H1 (cell line): ENCODE results near the gene PLCB2. TPM values are rescaled to one million over a fixed set of nuclear protein-coding genes. Genes with fewer than 3 reads are reported as not detected.
A peak's percentile ranks its signal among the peaks of the same experiment; 100 is the strongest.

ENCODE experiments used
- CTCF ChIA-PET: fragments of 300-600 bp; sonication (Branson Sonifier 250); formaldehyde crosslinking; loops from one replicate; lab custom pipeline; 2021; ENCODE audit not compliant: partially characterized antibody; lab: Charles Lee
- POLR2A ChIA-PET: fragments of 300-600 bp; sonication (Branson Sonifier 250); formaldehyde crosslinking; loops from one replicate; lab custom pipeline; 2021; ENCODE audit warnings: inconsistent platforms; ENCODE audit not compliant: partially characterized antibody; lab: Charles Lee
- DNase-seq, 2 experiments: peaks; one replicate each; pipeline versions ENCODE4 v3.0.0 to v3.0.0-alpha.2; 2010 to 2022; ENCODE audit warnings: low spot score in 2 of 2, low read depth in 1 of 2, mixed read lengths in 1 of 2
- FAIRE-seq: peaks from 2 replicates; lab custom pipeline; 2011; peaks lifted over from hg19 to GRCh38; lab: Jason Lieb, UNC
- H2AFZ ChIP-seq: 2 replicates; pipeline ENCODE4 v1.8.1; 2012; ENCODE audit warnings: low read length, inconsistent platforms
- H2AK5ac ChIP-seq: 2 replicates; pipeline ENCODE4 v1.6.1; 2013; ENCODE audit warnings: low read depth, low read length
- H2BK120ac ChIP-seq: replicated peaks from 2 replicates; pipeline ENCODE3; 2013; ENCODE audit warnings: low read depth, low read length, inconsistent platforms
- H2BK12ac ChIP-seq: 2 replicates; pipeline ENCODE4 v1.6.1; 2013; ENCODE audit warnings: low read depth, low read length
- H2BK15ac ChIP-seq: 2 replicates; pipeline ENCODE4 v1.6.1; 2013; ENCODE audit warnings: low read length
- H2BK20ac ChIP-seq: 2 replicates; pipeline ENCODE4 v1.6.1; 2013; ENCODE audit warnings: low read length
- H2BK5ac ChIP-seq: 2 replicates; pipeline ENCODE4 v1.6.1; 2013; ENCODE audit warnings: low read depth, low read length
- H3K14ac ChIP-seq: 2 replicates; pipeline ENCODE4 v1.6.1; 2013; ENCODE audit warnings: inconsistent platforms; ENCODE audit not compliant: insufficient read length
- H3K18ac ChIP-seq: 2 replicates; pipeline ENCODE4 v1.6.1; 2013; ENCODE audit warnings: low read length; ENCODE audit errors: extremely low read depth
- H3K23ac ChIP-seq: 2 replicates; pipeline ENCODE4 v1.6.1; 2013; ENCODE audit warnings: inconsistent platforms; ENCODE audit not compliant: insufficient read length
- H3K23me2 ChIP-seq: 2 replicates; pipeline ENCODE4 v1.6.1; 2013; ENCODE audit warnings: low read depth, low read length
- H3K27ac ChIP-seq: 2 replicates; pipeline ENCODE4 v1.6.1; 2011; ENCODE audit warnings: low read depth, low read length, inconsistent platforms
- H3K27me3 ChIP-seq, 4 experiments: replicated peaks in 1 of 4; 1 replicate in 1 of 4; 2 replicates in 3 of 4; pipeline versions ENCODE4 v1.6.1 to v1.8.1; 2011 to 2013; ENCODE audit warnings: low read length in 3 of 4, mild to moderate bottlenecking in 3 of 4, inconsistent platforms in 2 of 4, mixed read lengths in 2 of 4, moderate library complexity in 1 of 4; ENCODE audit not compliant: control insufficient read depth in 3 of 4, insufficient read depth in 3 of 4; ENCODE audit errors: extremely low read depth in 1 of 4
- H3K36me3 ChIP-seq, 4 experiments: 2 replicates each; pipeline versions ENCODE4 v1.6.1 to v1.8.1; 2011 to 2013; ENCODE audit warnings: mild to moderate bottlenecking in 4 of 4, low read length in 3 of 4, moderate library complexity in 2 of 4, control low read depth in 1 of 4, inconsistent platforms in 1 of 4; ENCODE audit not compliant: insufficient read depth in 4 of 4, control insufficient read depth in 2 of 4
- H3K4ac ChIP-seq: replicated peaks from 2 replicates; pipeline ENCODE3; 2013; ENCODE audit warnings: low read length, low read depth, mixed read lengths, inconsistent platforms; ENCODE audit not compliant: insufficient read length
- H3K4me1 ChIP-seq, 4 experiments: replicated peaks in 1 of 4; 1 replicate in 1 of 4; 2 replicates in 3 of 4; pipeline versions ENCODE4 v1.6.1 to v1.8.1; 2011 to 2013; ENCODE audit warnings: low read length in 3 of 4, inconsistent platforms in 2 of 4, mixed read lengths in 1 of 4; ENCODE audit not compliant: insufficient read depth in 4 of 4, control insufficient read depth in 3 of 4
- H3K4me2 ChIP-seq, 2 experiments: 2 replicates each; pipeline versions ENCODE4 v1.6.1 to v1.8.1; 2011 to 2013; ENCODE audit warnings: low read depth in 2 of 2, low read length in 2 of 2, control low read depth in 1 of 2, inconsistent platforms in 1 of 2, mild to moderate bottlenecking in 1 of 2; ENCODE audit not compliant: insufficient read depth in 1 of 2
- H3K4me3 ChIP-seq, 4 experiments: fragments of 200-600, 300-600 bp in 1 of 4; sonication (generic), shearing (Covaris generic), sonication (Bioruptor Twin) in 1 of 4; 2 replicates each; pipeline versions ENCODE4 v1.5.1 to v1.8.1; 2011 to 2016; ENCODE audit warnings: low read length in 4 of 4, low read depth in 3 of 4, control low read depth in 2 of 4, inconsistent platforms in 2 of 4, mild to moderate bottlenecking in 2 of 4, mixed read lengths in 1 of 4, moderate library complexity in 1 of 4; ENCODE audit not compliant: insufficient read depth in 2 of 4; ENCODE audit errors: extremely low read depth in 1 of 4
- H3K56ac ChIP-seq: replicated peaks from 2 replicates; pipeline ENCODE3; 2013; ENCODE audit warnings: low read depth, mild to moderate bottlenecking, mixed read lengths, low read length, inconsistent platforms; ENCODE audit not compliant: insufficient read length
- H3K79me1 ChIP-seq: 2 replicates; pipeline ENCODE4 v1.6.1; 2013; ENCODE audit warnings: low read depth, low read length, control low read depth
- H3K79me2 ChIP-seq, 2 experiments: 2 replicates each; pipeline versions ENCODE4 v1.6.1 to v1.8.1; 2012 to 2013; ENCODE audit warnings: low read length in 2 of 2, mild to moderate bottlenecking in 2 of 2, inconsistent platforms in 1 of 2; ENCODE audit not compliant: insufficient read depth in 2 of 2, control insufficient read depth in 1 of 2
- H3K9ac ChIP-seq, 4 experiments: replicated peaks in 1 of 4; 1 replicate in 1 of 4; 2 replicates in 3 of 4; pipeline versions ENCODE4 v1.6.1 to v1.8.1; 2011 to 2013; ENCODE audit warnings: low read depth in 3 of 4, low read length in 3 of 4, control low read depth in 2 of 4, mild to moderate bottlenecking in 2 of 4, moderate library complexity in 2 of 4, inconsistent platforms in 1 of 4; ENCODE audit errors: extremely low read depth in 1 of 4
- H3K9me3 ChIP-seq, 2 experiments: 2 replicates each; pipeline versions ENCODE4 v1.6.1 to v1.8.1; 2012 to 2013; ENCODE audit warnings: mild to moderate bottlenecking in 2 of 2, moderate library complexity in 2 of 2, control low read depth in 1 of 2, inconsistent platforms in 1 of 2, low read depth in 1 of 2, low read length in 1 of 2, mixed read lengths in 1 of 2; ENCODE audit not compliant: insufficient read depth in 2 of 2
- H4K20me1 ChIP-seq, 2 experiments: replicated peaks in 1 of 2; 2 replicates each; pipeline versions ENCODE3 to v1.8.1; 2011 to 2013; ENCODE audit warnings: inconsistent platforms in 2 of 2, low read length in 2 of 2, mild to moderate bottlenecking in 1 of 2; ENCODE audit not compliant: insufficient read depth in 2 of 2, control insufficient read depth in 1 of 2
- H4K5ac ChIP-seq: 2 replicates; pipeline ENCODE4 v1.6.1; 2013; ENCODE audit warnings: low read length, low read depth, mixed read lengths, inconsistent platforms; ENCODE audit not compliant: insufficient read length
- H4K8ac ChIP-seq: 2 replicates; pipeline ENCODE4 v1.8.0; 2013; ENCODE audit warnings: mild to moderate bottlenecking, moderate library complexity, low read length, inconsistent platforms; ENCODE audit not compliant: insufficient read depth; ENCODE audit errors: extremely low read depth
- H4K91ac ChIP-seq: replicated peaks from 2 replicates; pipeline ENCODE3; 2013; ENCODE audit warnings: low read length, mixed read lengths, inconsistent platforms; ENCODE audit not compliant: insufficient read length
- JUN ChIP-seq: IDR thresholded peaks from 2 replicates; pipeline ENCODE4 v1.6.1; 2011; ENCODE audit warnings: low read depth, mild to moderate bottlenecking, improper control_type of control experiment, low read length
- WGBS, 2 experiments: shearing (Covaris generic) in 1 of 2; methylation state at CpG; one replicate each; pipeline versions ENCODE4 v1.1.6 to v1.1.7; 2013 to 2015; ENCODE audit warnings: low lambda C conversion rate in 2 of 2, mixed read lengths in 2 of 2, inconsistent platforms in 1 of 2, low coverage in 1 of 2, missing lambda C conversion rate in 1 of 2; ENCODE audit not compliant: insufficient replicate concordance in 2 of 2, insufficient coverage in 1 of 2, insufficient read length in 1 of 2; ENCODE audit errors: extremely low coverage in 1 of 2, missing lambda C conversion rate in 1 of 2; 5-methylcytosine and 5-hydroxymethylcytosine counted together
- polyA plus RNA-seq, 7 experiments: library from polyadenylated mRNA; depleted of rRNA in 3 of 7; stranded (reverse) in 5 of 7; unstranded in 2 of 7; fragments of >200 nt in 5 of 7; fragments of 200-250 nt in 2 of 7; gene quantifications; 1 replicate in 5 of 7; 2 replicates in 1 of 7; 4 replicates in 1 of 7; pipeline versions ENCODE4 v1.2.1 to v1.2.3, GENCODE V29; 2011 to 2013; ENCODE audit warnings: missing spikeins in 2 of 7, mixed read lengths in 2 of 7
- total RNA-seq: library from RNA; stranded (reverse); fragmentation: NEBNext Ultra II Directional; extraction: Animal tissue kit (Norgen Biotek cat#: 25700); gene quantifications from 2 replicates; pipeline ENCODE4 v1.2.1, GENCODE V29; 2021

The PLCB2 gene
- total and polyA plus RNA-seq, 2 of the 8 experiments (the other 6 are each of a cell fraction or from before 2014, with no cell fraction given), result 7.2 to 8.4 TPM

GRCh38 chr15:40287505-40287904 is 20.2 kb downstream of the PLCB2 start:
- 89% methylated on average over 3 of the region's 3 CpGs; no CpG with 5 or more reads in 1 of the 2 experiments for WGBS, 2 experiments
- no peak for TF ChIP-seq JUN
- Histone ChIP-seq H2BK20ac (no peak overlapping the region), H2AK5ac (0 out of 2 replicates have a peak overlapping the region, but pooled peaks have one; percentile 6), H3K56ac (no peak overlapping the region), H2AFZ (no peak overlapping the region), H3K4me1 (peaks cover 10 to 35% (median 27%) of the 10 kb centered on the region in 4 experiments), H2BK120ac (no peak overlapping the region), H3K4ac (no peak overlapping the region), H3K4me2 (no peak overlapping the region), H3K4me3 (no peak overlapping the region), H3K27ac (no peak overlapping the region), H3K27me3 (peaks cover 34 to 67% (median 52%) of the 10 kb centered on the region in 4 experiments), H3K23ac (no peak overlapping the region), H3K79me1 (no peaks in the 10 kb centered on the region; the same call in 1 of the 2 replicates), H3K18ac (no peak overlapping the region), H3K23me2 (peaks cover 14% of the 10 kb centered on the region; the same call in 1 of the 2 replicates), H3K79me2 (no peaks in the 10 kb centered on the region), H3K9me3 (no peaks in the 10 kb centered on the region), H4K91ac (no peak overlapping the region), H2BK12ac (no peak overlapping the region), H2BK15ac (no peak overlapping the region), H3K9ac (no peak overlapping the region), H4K8ac (no peak overlapping the region), H3K14ac (no peak overlapping the region), H3K36me3 (peaks cover 0 to 4% (median 0%) of the 10 kb centered on the region in 4 experiments; a peak in 1 of 8 replicates), H4K20me1 (peaks cover 0 to 1% of the 10 kb centered on the region in 2 experiments), H2BK5ac (no peak overlapping the region), H4K5ac (no peak overlapping the region)
- ChIA-PET CTCF (interaction anchor here (0.8 to 16.2 kb wide), 6 partner anchors 12 to 85 kb away, joined by 3 to 518 read pairs (median 106); partner anchors contain the start of genes CCDC9B, INAFM2 and PLCB2), POLR2A (interaction anchor here (1.0 to 2.3 kb wide), 4 partner anchors 10 to 54 kb away, joined by 3 to 11 read pairs (median 6); partner anchors contain the start of gene PLCB2)
- no peak for FAIRE-seq
- no peak for DNase-seq
